ENCODE results near the gene PEAK3. TPM values are rescaled to one million over a fixed set of nuclear protein-coding genes. Genes with fewer than 3 reads are reported as not detected.

The PEAK3 gene
- total RNA-seq, 1 donor from 2014 or later = 2.0 TPM

DNA sequence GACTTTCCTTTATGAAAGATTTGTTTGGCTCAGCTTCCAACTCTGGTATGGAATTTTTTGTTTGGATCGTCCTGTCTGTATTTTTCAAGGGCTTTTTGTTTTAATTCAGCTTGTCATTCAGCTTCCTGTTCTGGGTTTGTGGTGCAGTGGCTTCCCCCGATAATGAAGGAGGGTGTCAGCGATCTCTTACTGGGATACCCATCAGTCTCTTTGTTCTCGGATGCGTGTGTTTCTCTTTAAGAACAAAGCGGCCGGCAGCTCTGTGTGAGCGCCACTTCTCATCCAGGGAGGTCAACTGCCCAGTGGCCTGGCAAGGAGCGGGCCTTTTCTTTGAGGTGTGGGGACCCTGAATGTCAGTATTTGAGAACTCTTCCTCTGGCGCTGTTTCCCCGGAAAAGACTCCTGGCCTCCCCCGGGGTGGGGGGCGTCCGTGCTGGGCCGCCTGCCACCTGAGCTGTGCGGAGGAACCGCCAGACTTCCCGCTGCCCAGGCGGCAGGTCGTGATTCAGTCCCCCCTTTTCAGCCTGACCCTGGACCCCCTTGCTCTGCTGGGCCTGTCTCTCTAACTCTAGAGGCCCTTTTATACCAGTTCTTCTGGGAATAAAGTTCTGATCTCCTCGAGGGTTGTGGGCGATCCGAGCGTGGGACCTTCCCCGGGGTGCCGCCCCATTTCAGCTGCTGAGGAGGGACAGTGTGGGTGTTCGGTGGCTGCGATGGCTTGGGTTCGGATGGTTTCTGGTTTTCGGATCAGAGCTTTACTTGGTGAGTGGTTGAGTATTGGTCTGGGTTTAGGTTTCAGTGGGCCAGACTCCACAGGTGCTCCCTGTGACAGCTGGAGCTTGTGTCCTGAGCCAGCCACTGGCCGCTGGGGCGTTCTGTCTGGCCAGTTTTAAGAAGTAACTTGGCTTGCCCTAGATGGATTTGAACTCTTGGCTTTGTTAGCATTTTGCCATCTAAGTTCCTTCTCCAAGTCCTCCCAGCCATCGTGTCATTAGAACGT lies 41.9 kb downstream of the PEAK3 start:
- intact Hi-C loops (cut with DNase I) = loop anchor here (5.0 kb wide), 2 partner anchors 73 to 152 kb away; no protein-coding TSS in a partner anchor
- peaks cover 2 to 19% of the 10 kb centered on the region in 2 donors for H3K36me3 ChIP-seq
- H3K4me1 ChIP-seq = peaks cover 66% of the 10 kb centered on the region
- TF ChIP-seq, protein P1, sequence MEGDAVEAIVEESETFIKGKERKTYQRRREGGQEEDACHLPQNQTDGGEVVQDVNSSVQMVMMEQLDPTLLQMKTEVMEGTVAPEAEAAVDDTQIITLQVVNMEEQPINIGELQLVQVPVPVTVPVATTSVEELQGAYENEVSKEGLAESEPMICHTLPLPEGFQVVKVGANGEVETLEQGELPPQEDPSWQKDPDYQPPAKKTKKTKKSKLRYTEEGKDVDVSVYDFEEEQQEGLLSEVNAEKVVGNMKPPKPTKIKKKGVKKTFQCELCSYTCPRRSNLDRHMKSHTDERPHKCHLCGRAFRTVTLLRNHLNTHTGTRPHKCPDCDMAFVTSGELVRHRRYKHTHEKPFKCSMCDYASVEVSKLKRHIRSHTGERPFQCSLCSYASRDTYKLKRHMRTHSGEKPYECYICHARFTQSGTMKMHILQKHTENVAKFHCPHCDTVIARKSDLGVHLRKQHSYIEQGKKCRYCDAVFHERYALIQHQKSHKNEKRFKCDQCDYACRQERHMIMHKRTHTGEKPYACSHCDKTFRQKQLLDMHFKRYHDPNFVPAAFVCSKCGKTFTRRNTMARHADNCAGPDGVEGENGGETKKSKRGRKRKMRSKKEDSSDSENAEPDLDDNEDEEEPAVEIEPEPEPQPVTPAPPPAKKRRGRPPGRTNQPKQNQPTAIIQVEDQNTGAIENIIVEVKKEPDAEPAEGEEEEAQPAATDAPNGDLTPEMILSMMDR (IDR thresholded peaks at IDR 0.05) = no peak
- no peak for TF ChIP-seq POLR2AphosphoS5 (IDR thresholded peaks at IDR 0.05; ENCODE audit: insufficient read depth in 1 of 2, low read depth in 1 of 2)
- no peak for TF ChIP-seq POLR2A (IDR thresholded peaks at IDR 0.05)
- DNase-seq (ENCODE audit: extremely low spot score in 2 of 2) = no peak
- no peaks in the 10 kb centered on the region for H3K9me3 ChIP-seq
- H3K27ac ChIP-seq = peak overlapping the region; percentile 64
- H3K27me3 ChIP-seq = no peaks in the 10 kb centered on the region
- H3K4me3 ChIP-seq = peak overlapping the region; percentile 32 to 42

DNA sequence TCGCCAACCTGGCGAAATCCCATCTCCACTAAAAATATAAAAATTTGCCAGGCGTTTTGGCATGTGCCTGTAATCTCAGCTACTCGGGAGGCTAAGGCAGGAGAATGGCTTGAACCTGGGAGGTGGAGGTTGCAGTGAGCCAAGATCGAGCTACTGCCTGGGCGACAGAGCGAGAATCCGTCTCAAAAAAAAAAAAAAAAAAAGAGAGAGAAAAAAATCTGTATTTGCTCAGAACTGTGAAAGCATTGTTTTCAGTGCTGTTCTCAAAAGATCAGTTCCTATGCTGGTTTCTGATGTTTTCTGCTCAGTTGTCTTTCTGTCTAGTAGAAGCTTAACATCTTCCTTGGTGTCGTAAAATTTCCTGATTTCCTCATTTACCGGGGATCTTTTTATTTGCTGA lies 42.8 kb downstream of the PEAK3 start:
- TF ChIP-seq POLR2AphosphoS5 (IDR thresholded peaks at IDR 0.05; ENCODE audit: insufficient read depth in 1 of 2, low read depth in 1 of 2) (no peak), POLR2A (IDR thresholded peaks at IDR 0.05) (no peak)
- TF ChIP-seq, protein P1 (IDR thresholded peaks at IDR 0.05) = no peak

DNA sequence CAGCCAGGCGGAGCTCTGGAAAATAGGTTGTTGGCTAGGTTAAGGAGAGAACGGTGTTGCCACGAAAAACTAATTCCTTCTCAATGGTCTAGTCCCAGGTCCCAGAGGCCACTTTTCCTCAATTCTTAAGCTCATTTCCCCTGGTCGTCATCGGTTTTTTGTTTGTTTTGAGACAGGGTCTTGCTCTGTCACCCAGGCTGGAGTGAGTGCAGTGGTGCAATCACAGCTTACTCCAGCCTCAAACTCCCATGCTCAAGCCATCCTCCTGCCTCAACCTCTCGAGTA lies 44.2 kb downstream of the PEAK3 start:
- intact Hi-C loops (cut with DNase I) = loop anchor here (5.0 kb wide), 2 partner anchors 71 to 154 kb away; no protein-coding TSS in a partner anchor
- no peak for TF ChIP-seq POLR2A (IDR thresholded peaks at IDR 0.05)
- TF ChIP-seq, protein P1 (IDR thresholded peaks at IDR 0.05) = no peak
- no peak for TF ChIP-seq POLR2AphosphoS5 (IDR thresholded peaks at IDR 0.05; ENCODE audit: insufficient read depth in 1 of 2, low read depth in 1 of 2)
- H3K9me3 ChIP-seq = no peaks in the 10 kb centered on the region
- no peak overlapping the region for H3K27ac ChIP-seq
- H3K4me1 ChIP-seq = peaks cover 81% of the 10 kb centered on the region
- peaks cover 0 to 10% of the 10 kb centered on the region in 2 donors for H3K36me3 ChIP-seq
- no peak for DNase-seq (ENCODE audit: extremely low spot score in 2 of 2)
- peak overlapping the region; percentile 84 to 100 for H3K4me3 ChIP-seq
- no peaks in the 10 kb centered on the region for H3K27me3 ChIP-seq

More for the DNA sequence above, 42.8 kb downstream of the PEAK3 start:
- no peak overlapping the region for H3K4me3 ChIP-seq
- no peaks in the 10 kb centered on the region for H3K9me3 ChIP-seq
- no peak for DNase-seq (ENCODE audit: extremely low spot score in 2 of 2)
- intact Hi-C loops (cut with DNase I) = loop anchor here (5.0 kb wide), 2 partner anchors 72 to 153 kb away; no protein-coding TSS in a partner anchor
- H3K4me1 ChIP-seq = peaks cover 75% of the 10 kb centered on the region
- H3K27me3 ChIP-seq = no peaks in the 10 kb centered on the region
- H3K36me3 ChIP-seq = peaks cover 0 to 10% of the 10 kb centered on the region in 2 donors
- H3K27ac ChIP-seq = no peak overlapping the region

DNA sequence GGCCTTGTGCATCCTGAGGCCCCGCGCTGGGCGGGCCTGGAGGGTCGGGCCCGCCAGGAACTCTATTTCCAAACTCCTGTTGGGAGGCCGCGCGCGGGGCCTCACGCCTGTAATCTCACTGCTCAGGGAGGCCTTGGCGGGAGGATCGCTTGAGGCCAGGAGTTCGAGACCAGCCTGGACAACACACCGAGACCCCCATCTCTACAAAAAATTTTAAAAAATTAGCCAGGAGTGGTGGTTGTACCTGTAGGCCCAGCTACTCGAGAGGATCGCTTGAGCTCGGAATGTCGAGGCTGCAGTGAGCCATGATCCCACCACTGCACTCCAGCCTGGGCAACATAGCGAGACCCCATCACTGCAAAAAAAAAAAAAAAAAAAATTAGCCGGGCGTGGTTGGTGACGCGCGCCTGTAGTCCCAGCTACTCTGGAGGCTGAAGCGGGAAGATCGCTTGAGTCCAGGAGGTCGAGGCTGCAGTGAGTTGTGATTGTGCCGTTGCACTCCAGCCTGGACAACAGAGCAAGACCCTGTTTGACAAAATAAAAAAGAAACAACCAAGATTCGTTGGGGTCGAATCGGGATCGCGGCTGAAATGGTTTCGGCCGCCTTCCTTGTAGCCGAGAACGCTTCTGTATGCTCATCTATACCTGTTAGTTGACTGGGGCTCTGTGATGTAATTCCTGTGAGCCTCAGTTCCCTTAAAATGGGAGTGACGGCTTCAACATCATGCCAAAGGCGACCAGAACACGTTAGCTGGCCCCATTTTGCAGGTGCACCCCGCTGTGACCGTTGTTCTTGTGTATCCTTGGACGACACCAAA lies 44.7 kb downstream of the PEAK3 start:
- intact Hi-C loops (cut with DNase I) = loop anchor here (5.0 kb wide), 2 partner anchors 70 to 155 kb away; no protein-coding TSS in a partner anchor
- no peaks in the 10 kb centered on the region for H3K9me3 ChIP-seq
- no peaks in the 10 kb centered on the region for H3K27me3 ChIP-seq
- DNase-seq (ENCODE audit: extremely low spot score in 2 of 2) = no peak
- H3K4me3 ChIP-seq = peak overlapping the region; percentile 84 to 100
- H3K36me3 ChIP-seq = peaks cover 0 to 10% of the 10 kb centered on the region in 2 donors
- TF ChIP-seq POLR2A (IDR thresholded peaks at IDR 0.05) (no peak), POLR2AphosphoS5 (IDR thresholded peaks at IDR 0.05; ENCODE audit: insufficient read depth in 1 of 2, low read depth in 1 of 2) (no peak)
- TF ChIP-seq, protein P1 (IDR thresholded peaks at IDR 0.05) = no peak
- H3K4me1 ChIP-seq = peaks cover 76% of the 10 kb centered on the region
- peak overlapping the region; percentile 97 for H3K27ac ChIP-seq
